Activated CD4-positive, alpha-beta T cell treated with anti-CD3 and anti-CD28 coated beads, Interleukin-2, amount 50 U/mL, for 1 hour (primary cell): ENCODE results near the gene DPYSL4.

Source experiments
- DNase-seq: peaks from one replicate; pipeline ENCODE4 v3.0.0-alpha.2; 2020

Gene DPYSL4

DNA sequence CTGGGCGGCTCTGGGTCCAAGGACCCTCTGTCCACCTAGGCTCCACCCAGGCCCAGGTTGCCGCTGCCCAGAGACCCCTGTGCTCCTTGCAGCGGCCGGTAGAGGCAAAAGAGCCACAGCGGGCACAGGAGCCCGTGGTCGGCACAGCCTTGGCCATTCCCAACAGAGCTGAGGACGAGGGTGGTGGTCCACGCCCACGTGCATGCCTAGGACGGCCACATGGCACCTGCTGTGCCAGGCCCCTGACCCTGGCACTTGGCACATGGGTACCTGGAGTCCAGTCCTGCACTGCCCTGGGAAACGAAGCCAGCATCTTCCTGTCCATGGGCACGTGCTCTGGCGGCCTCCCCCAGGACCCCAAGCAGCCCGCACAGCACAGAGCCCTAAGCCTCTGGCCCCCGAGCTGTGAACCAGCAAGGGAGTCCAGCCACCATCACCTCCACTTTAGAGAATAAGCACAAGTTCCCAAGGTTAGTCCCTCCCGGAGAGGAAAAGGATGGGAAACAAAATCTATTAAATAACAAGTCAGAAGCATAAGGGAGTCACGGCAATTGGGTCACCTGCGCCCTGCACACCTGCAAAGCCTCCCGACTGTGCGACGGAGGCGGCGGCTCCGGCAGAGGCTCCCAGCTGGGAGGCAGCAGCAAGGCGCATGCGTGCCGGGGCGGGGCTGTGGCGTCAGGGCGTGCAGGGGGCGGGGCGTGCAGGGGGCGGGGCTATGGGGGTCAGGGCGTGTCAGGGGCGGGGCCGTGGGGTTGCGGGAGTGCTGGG, 61.9 kb downstream of the DPYSL4 start:
- DNase-seq, result peak; percentile 49

DNA sequence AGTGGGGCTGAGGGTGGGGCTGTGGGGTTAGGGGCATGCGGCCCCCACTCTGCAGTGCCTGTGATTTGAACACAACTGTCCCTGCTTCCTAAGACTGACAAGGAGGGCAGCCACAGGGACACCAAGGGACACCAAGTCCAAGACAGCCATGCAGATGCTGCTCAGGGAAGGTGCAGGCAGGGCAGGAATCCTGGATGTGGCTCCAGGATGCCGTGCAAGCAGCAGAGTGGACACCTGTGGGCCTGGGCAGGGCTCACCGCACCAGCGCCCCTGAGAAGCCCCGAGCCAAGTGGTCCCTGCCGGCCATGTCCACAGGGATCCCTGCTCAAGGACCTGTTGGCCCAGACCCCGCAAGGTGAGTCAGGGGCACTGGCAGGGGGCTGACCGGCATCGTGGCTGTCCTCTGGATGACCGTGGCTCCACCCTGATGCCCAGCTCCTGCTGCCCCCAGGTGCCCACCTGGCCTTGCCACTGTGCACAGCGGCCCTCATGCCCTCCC, 62.5 kb downstream of the DPYSL4 start:
- no peak for DNase-seq

DNA sequence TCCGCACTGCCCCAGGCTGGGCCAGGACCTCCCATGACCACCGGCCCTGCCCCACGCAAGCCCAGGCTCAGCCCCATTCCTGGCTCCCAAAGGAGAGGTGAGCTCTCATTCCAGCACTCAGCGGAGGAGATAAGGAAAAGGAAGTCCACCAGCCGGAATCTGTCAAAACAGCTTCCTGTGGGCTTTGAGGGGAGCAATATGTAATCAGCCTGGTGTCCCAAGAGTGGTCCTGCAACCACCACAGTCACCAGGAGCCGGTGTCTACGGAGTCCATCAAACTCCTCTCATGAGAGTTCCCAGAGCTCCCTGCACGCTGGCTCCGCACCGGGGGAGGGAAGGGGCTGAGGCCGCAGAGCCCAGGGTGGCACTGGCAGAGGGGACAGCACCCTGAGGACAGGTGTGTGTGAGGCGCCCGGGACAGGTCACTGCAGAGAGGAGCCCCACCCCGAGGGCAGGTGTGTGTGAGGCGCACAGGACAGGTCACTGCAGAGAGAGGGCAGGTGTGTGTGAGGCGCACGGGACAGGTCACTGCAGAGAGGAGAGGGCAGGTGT, 63.2 kb downstream of the DPYSL4 start:
- no peak for DNase-seq

- no peak for DNase-seq
Measured at GRCh38 chr10:132250481-132251475, 64.0 kb downstream of the DPYSL4 start.

DNA sequence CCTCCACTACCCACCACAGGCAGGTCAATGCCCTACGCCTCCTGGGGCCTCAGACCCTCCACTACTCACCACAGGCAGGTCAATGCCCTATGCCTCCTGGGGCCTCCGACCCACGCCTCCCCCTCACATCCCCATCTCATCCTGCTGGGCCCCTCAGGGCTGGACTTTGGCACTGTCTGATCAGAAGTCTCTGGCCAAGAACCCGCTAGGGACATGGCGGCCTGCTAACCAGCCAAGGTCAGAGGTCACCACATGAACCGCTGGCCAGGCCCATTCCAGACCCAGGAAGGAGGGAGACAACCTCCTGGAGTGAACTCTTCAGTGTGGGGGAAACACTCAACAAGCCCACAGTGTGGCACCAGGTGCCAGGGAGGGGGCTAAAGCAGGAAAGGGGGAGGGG, 65.2 kb downstream of the DPYSL4 start:
- no peak for DNase-seq

GRCh38 chr10:132252412-132252811, 65.7 kb downstream of the DPYSL4 start:
- no peak for DNase-seq

GRCh38 chr10:132253092-132253687, 66.4 kb downstream of the DPYSL4 start:
- DNase-seq, result no peak

DNA sequence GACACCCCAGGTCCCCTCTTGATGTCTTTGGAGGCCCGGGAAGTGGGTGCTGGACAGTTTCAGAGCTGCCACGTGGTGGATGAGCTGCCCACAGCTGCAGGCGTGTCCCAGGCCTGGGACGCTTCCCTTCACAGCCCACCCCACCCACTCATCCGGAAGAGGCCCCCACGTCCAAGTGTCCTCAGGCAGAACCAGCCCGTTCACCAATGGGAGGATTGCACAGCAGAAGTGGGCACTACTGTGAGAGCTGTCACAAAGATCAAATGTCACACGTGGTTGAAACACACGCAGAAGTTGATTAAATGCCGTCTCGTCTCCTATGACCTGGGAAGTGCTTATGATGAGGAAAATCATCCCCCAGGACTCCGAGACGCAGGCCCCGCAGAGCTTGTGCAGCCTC, 68.1 kb downstream of the DPYSL4 start:
- no peak for DNase-seq
